GM12874 (cell line): ENCODE results near the gene CCDC68.

Experiments used
- CTCF ChIP-seq: IDR thresholded peaks from 2 replicates; pipeline ENCODE4 v1.5.1; 2011; ENCODE audit warnings: low read depth, mild to moderate bottlenecking, control low read depth, low read length, moderate library complexity; ENCODE audit not compliant: insufficient read depth

Gene CCDC68

DNA sequence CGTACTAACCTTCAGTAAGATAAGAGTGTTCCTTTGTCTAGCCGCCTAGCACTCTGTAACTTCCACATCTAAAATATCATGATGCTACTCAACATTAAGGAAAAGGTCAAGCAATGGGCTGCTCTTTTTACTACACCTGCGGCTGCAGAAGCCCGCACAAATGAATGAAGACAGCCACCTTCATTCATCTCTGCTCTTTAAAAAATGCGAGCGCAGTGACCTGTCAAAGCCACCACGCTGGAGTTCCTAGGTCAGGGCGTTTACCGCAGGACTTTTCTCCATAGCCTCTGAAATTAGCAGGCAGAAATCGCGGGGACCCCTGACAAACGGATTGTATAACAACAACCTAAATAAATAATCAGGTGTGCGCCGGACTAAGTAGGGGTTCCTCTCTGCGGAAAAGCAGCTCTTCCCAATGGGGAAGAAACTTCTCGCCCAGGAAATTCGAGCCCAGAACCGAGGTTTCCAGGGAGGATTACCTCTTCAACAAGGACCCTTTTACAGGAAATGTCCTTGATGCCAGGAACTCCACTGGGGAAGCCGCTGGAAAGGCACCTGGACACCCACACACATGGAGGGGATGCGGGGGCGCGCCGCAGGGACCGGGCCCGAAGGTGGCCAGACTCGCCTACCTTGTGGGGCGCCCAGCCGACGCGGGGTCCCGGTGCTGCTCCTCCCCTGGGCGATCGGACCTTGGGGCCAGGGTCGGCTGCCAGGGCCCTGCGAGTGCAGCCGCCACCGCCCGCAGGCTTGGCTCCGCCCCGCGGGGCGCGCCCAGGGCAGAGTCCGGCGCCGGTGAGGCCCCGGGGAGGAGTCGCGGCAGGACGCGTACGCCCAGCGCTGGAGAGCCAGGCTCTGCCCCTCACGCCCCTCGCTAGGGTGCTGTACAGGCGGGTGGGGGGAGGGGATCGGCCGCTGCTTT is at the start of gene CCDC68:
Gene CCDC68 (minus strand): TSS at position 758 of the 922 bp plus-strand sequence. CDS start 16,670 bp downstream, outside the sequence.
- TF ChIP-seq CTCF = no peak

GRCh38 chr18:55007602-55008001 is 48.3 kb upstream of the CCDC68 start:
- TF ChIP-seq CTCF = no peak

DNA sequence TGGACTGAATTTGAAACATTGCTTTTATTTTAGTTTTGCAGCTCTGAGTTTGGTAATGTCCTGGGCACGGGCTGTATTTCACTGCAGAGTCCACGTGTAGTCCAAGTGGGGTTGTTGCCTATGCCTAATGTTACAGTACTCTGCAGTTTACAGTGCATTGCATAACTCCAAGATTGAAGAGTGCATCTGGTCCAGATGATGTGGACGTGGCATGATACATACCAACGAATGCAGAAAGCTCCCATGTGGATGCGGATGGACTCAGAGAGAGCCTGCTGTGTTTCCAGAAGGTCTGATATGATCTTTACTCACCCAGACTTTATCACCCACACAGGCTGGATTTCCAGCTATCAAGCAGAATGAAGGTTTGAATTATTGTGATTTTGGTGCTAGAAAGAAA is 44.4 kb upstream of the CCDC68 start:
- no peak for TF ChIP-seq CTCF

- TF ChIP-seq CTCF = no peak
These were observed 43.0 kb upstream of the CCDC68 start for GRCh38 chr18:55002261-55002660.

- no peak for TF ChIP-seq CTCF
These were observed 42.2 kb upstream of the CCDC68 start for GRCh38 chr18:55001394-55002024.

- no peak for TF ChIP-seq CTCF
These were observed 41.3 kb upstream of the CCDC68 start for GRCh38 chr18:55000529-55000928.

DNA sequence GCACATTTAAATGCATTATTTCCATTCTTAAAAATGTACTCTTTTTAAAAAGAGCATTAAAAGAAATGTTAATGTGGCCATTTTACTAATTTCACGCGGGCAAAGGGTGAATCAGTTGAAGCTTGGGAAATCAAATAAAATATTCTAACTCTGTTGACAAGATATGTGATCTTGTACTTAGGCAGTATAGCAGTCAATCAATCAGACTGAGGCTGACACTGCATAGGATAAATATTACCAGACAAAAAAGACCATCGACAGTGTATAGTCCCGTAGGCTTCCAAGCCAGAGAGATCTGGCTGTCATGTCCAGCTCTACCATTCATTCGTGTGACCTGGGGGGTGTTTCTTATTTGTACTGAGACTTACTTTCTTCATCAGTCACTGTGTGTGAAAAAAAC is 39.8 kb upstream of the CCDC68 start:
- TF ChIP-seq CTCF = no peak
